Right atrium auricular region (tissue), 2 donors: Measurements from ENCODE around the gene TEX22. TPM values are rescaled to one million over a fixed set of nuclear protein-coding genes. Genes with fewer than 3 reads are reported as not detected.

Experiments
- DNase-seq: peaks from one replicate; pipeline ENCODE4 v3.0.0-alpha.2; 2019; ENCODE audit warnings: low spot score
- H3K27ac ChIP-seq, 2 donors: fragments of 200-600 bp; sonication (generic); 1 replicate in 1 of 2; 2 replicates in 1 of 2; pipeline ENCODE4 v1.5.1; 2016 to 2019
- H3K27me3 ChIP-seq, 2 donors: fragments of 200-600 bp; sonication (generic); one replicate each; pipeline versions ENCODE4 v1.5.1 to v1.6.0; 2017 to 2019
- H3K36me3 ChIP-seq: fragments of 200-600 bp; sonication (generic); one replicate; pipeline ENCODE4 v1.5.1; 2016
- H3K4me1 ChIP-seq, 2 donors: fragments of 200-600 bp; sonication (generic); one replicate each; pipeline versions ENCODE4 v1.5.1 to v1.6.0; 2017 to 2019
- H3K4me3 ChIP-seq, 2 donors: fragments of 200-600 bp; sonication (generic); 1 replicate in 1 of 2; 2 replicates in 1 of 2; pipeline ENCODE4 v1.5.1; 2017 to 2019; ENCODE audit warnings: mild to moderate bottlenecking in 1 of 2, moderate library complexity in 1 of 2
- H3K9me3 ChIP-seq, 2 donors: fragments of 200-600 bp; sonication (generic); one replicate each; pipeline ENCODE4 v1.5.1; 2019
- total RNA-seq, 2 donors: library from RNA; depleted of rRNA; stranded (reverse); fragments of >200 nt; gene quantifications; one replicate each; pipeline ENCODE4 v1.1.0, GENCODE V29; 2016
- TF ChIP-seq, protein P1 (sequence below), 2 donors: fragments of 200-600 bp; sonication (generic); IDR thresholded peaks; one replicate each; pipeline ENCODE4 v1.5.1; 2019; ENCODE audit warnings: antibody characterized with exemption in 2 of 2

The TEX22 gene
- total RNA-seq, 2 donors from 2014 or later, result 0.16 TPM; not detected in 1

DNA sequence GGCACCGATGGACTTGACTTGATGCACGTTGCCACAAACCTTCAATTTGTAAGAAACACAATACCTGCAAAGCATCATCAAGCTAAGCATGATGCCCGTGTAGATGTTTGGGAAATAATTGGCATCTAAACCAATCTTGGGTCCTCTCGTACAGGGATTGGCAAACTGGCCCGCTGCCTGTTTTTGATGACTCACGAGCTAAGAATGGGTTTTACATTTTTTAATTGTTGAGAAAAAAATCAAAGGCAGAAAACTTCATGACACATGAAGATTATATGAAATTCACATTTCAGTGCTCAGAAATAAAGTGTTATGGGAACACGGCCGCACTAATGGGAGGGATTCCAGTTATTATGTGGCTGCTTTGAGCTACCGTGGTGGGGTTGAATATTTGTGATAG lies 32.2 kb downstream of the TEX22 start:
- no peak for DNase-seq
- TF ChIP-seq, protein P1, sequence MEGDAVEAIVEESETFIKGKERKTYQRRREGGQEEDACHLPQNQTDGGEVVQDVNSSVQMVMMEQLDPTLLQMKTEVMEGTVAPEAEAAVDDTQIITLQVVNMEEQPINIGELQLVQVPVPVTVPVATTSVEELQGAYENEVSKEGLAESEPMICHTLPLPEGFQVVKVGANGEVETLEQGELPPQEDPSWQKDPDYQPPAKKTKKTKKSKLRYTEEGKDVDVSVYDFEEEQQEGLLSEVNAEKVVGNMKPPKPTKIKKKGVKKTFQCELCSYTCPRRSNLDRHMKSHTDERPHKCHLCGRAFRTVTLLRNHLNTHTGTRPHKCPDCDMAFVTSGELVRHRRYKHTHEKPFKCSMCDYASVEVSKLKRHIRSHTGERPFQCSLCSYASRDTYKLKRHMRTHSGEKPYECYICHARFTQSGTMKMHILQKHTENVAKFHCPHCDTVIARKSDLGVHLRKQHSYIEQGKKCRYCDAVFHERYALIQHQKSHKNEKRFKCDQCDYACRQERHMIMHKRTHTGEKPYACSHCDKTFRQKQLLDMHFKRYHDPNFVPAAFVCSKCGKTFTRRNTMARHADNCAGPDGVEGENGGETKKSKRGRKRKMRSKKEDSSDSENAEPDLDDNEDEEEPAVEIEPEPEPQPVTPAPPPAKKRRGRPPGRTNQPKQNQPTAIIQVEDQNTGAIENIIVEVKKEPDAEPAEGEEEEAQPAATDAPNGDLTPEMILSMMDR (IDR thresholded peaks at IDR 0.05), result no peak
- Histone ChIP-seq H3K27me3 (no peaks in the 10 kb centered on the region), H3K27ac (no peak overlapping the region), H3K4me3 (no peak overlapping the region), H3K36me3 (no peaks in the 10 kb centered on the region), H3K9me3 (no peaks in the 10 kb centered on the region), H3K4me1 (peaks cover 0 to 16% of the 10 kb centered on the region in 2 donors)

DNA sequence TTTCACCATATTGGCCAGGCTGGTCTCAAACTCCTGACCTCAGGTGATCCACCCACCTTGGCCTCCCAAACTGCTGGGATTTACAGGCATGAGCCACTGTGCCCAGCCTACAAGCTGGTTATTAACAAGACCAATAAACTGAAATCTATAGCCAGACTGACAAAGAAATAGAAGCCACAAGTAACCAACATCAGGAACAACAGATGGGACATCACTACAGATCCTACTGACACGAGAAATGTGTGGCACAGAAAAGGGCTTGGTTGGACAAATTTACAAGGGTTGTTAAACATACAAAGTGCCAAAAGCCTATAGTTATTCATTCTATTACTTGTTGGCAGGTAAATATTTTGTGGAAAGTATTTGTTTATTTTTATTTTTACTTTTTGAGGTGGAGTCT lies 32.9 kb downstream of the TEX22 start:
- TF ChIP-seq, protein P1 (IDR thresholded peaks at IDR 0.05), result no peak
- H3K4me1 ChIP-seq, result peaks cover 0 to 16% of the 10 kb centered on the region in 2 donors
- H3K27ac ChIP-seq, result no peak overlapping the region
- no peak for DNase-seq
- H3K4me3 ChIP-seq, result no peak overlapping the region
- H3K27me3 ChIP-seq, result no peaks in the 10 kb centered on the region
- no peaks in the 10 kb centered on the region for H3K36me3 ChIP-seq
- H3K9me3 ChIP-seq, result no peaks in the 10 kb centered on the region

DNA sequence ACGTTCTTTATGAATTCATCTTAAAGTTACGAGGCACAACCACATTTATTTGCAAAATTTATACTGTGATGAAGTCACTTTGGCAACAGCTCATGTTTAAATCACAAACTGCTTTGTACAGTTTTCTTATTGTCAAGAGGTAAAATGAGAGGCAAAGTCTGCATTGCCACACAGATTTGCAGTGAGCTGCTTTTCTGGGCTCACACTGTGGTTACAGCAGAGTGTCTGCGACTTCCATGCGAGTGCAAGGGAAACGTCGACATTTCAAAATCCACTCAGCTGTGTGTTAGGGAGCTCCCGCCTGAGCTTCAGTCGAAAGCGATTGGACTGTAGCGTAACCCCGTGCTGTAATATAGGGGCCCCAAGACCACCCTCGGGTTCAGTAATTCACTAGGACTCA lies 34.3 kb downstream of the TEX22 start:
- H3K36me3 ChIP-seq, result no peaks in the 10 kb centered on the region
- no peaks in the 10 kb centered on the region for H3K27me3 ChIP-seq
- no peak overlapping the region for H3K27ac ChIP-seq
- no peaks in the 10 kb centered on the region for H3K9me3 ChIP-seq
- peaks cover 0 to 16% of the 10 kb centered on the region in 2 donors for H3K4me1 ChIP-seq
- TF ChIP-seq, protein P1 (IDR thresholded peaks at IDR 0.05), result no peak
- no peak overlapping the region for H3K4me3 ChIP-seq
- no peak for DNase-seq

DNA sequence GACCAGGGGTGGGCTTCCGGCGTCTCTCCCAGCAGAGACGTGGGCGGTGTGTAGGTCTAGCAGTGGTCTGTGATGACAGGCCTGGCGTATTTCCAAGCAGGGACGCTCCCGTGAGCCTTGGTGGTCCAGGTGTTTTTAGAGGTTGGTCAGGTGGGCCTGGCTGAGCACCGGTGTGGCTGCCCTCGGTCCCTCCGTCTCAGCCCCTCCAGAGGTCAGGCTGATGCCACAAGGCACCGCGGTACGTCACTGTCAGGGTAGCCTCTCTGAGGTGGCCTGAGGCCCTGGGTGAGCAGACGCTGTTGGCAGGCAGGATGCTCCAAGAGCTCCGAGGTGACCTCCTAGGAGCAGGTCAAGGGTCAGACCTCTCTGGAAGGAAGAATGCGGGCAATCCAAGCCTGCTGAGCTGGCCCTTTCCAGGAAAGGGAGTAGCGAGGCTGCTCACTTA lies 34.8 kb downstream of the TEX22 start:
- no peaks in the 10 kb centered on the region for H3K9me3 ChIP-seq
- no peaks in the 10 kb centered on the region for H3K36me3 ChIP-seq
- no peak for DNase-seq
- peaks cover 0 to 16% of the 10 kb centered on the region in 2 donors for H3K4me1 ChIP-seq
- no peaks in the 10 kb centered on the region for H3K27me3 ChIP-seq
- no peak overlapping the region for H3K27ac ChIP-seq
- TF ChIP-seq, protein P1 (IDR thresholded peaks at IDR 0.05), result no peak
- H3K4me3 ChIP-seq, result no peak overlapping the region

DNA sequence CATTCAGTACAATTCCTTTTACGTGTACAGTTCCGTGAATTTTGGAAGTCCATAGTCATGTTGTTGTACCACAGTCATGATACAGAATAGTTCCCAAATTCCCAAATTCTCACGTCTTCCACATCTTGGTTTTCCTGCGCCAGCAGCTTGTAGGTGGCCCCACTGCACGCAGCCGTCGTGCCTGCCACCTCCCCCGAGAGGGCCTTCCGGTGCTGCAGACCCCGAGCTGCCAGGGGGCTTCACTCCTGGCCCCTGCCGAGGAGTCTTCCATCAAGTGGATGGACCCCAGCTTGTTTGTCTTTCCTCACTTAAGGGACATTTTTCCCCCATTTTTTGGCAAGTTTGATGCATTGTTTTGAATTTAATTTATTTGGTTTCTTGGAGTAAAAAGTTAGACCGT lies 38.1 kb downstream of the TEX22 start:
- no peaks in the 10 kb centered on the region for H3K27me3 ChIP-seq
- H3K9me3 ChIP-seq, result no peaks in the 10 kb centered on the region
- TF ChIP-seq, protein P1 (IDR thresholded peaks at IDR 0.05), result no peak
- no peak overlapping the region for H3K27ac ChIP-seq
- no peak overlapping the region for H3K4me3 ChIP-seq
- H3K36me3 ChIP-seq, result peaks cover 13% of the 10 kb centered on the region
- DNase-seq, result no peak
- H3K4me1 ChIP-seq, result no peaks in the 10 kb centered on the region
